ENCODE measurements around the gene IGF2BP1. TPM values are rescaled to one million over a fixed set of nuclear protein-coding genes. Genes with fewer than 3 reads are reported as not detected.

Gene IGF2BP1
- total and polyA plus RNA-seq, 2 of the 8 experiments (the other 6 are each of a cell fraction or from before 2014, with no cell fraction given) = 41.6 to 513 TPM

- TF ChIP-seq ATF3 (IDR thresholded peaks at IDR 0.05; ENCODE audit: insufficient read depth, low read depth, low read length) = no peak
Observed at GRCh38 chr17:48960834-48961515, 36.2 kb upstream of the IGF2BP1 start (continued).
